Fibroblast of upper back skin (primary cell): Measurements from ENCODE around the gene C4B.

Experiments used
- DNase-seq: peaks from one replicate; pipeline ENCODE4 v3.0.0-alpha.2; 2013

Gene C4B

GRCh38 chr6:32084780-32085179 is 70.2 kb downstream of the C4B start:
- DNase-seq = no peak
